ENCODE results near the gene EARS2. TPM values are rescaled to one million over a fixed set of nuclear protein-coding genes. Genes with fewer than 3 reads are reported as not detected.

The EARS2 gene
- polyA plus RNA-seq, 1 of the 3 experiments (the other 2 are of a cell fraction) = 23.2 TPM

DNA sequence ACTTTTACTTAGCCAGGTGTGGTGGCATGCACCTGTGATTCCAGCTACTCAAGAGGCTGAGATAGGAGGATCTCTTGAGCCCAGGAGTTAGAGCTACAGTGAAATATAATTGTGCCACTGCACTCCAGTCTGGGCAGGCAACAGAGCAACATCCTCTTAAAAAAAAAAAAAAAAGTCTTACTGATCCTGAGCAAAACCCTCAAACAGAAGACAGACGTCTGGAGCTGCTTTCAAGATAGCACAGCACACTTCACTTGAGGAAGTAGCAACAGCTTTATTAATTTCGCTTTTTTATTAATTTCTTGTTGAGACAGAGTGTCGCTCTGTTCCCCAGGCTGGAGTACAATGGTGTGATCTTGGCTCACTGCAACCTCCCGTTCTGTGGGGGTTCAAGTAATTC lies 36.6 kb downstream of the EARS2 start:
- 93% methylated on average over 4 of the region's 4 CpGs for WGBS (ENCODE audit: low lambda C conversion rate)
- ChIA-PET CTCF (no interaction called here), POLR2A (no interaction called here)
- no peak overlapping the region for H2AFZ ChIP-seq (ENCODE audit: low read depth)
- no peak for TF ChIP-seq MAX (IDR thresholded peaks at IDR 0.05; ENCODE audit: low read depth)
- no peak for TF ChIP-seq JUND (IDR thresholded peaks at IDR 0.05)
- no peak for TF ChIP-seq TEAD4 (IDR thresholded peaks at IDR 0.05; ENCODE audit: borderline replicate concordance, insufficient read depth)
- TF ChIP-seq SIN3A (IDR thresholded peaks at IDR 0.05; ENCODE audit: borderline replicate concordance, low read depth, low read length) = no peak
- no peak for TF ChIP-seq MEF2A (IDR thresholded peaks at IDR 0.05; ENCODE audit: borderline replicate concordance, low read depth)
- TF ChIP-seq FOXJ3 (CRISPR knock-in tag; IDR thresholded peaks at IDR 0.05) = no peak
- no peak for TF ChIP-seq RFX5 (IDR thresholded peaks at IDR 0.05; ENCODE audit: low read length)
- TF ChIP-seq TCF12 (IDR thresholded peaks at IDR 0.05) = no peak
- no peak for TF ChIP-seq EP300 (IDR thresholded peaks at IDR 0.05; ENCODE audit: borderline replicate concordance in 1 of 2, low read depth in 1 of 2, low read length in 1 of 2)
- TF ChIP-seq ZBTB33 (IDR thresholded peaks at IDR 0.05; ENCODE audit: borderline replicate concordance, low read depth) = no peak
- no peak for TF ChIP-seq RCOR1 (IDR thresholded peaks at IDR 0.05; ENCODE audit: low read length)
- no peak for TF ChIP-seq USF2 (IDR thresholded peaks at IDR 0.05; ENCODE audit: borderline replicate concordance, low read depth, low read length)
- no peak for TF ChIP-seq YY1 (IDR thresholded peaks at IDR 0.05; ENCODE audit: low read depth)
- TF ChIP-seq GATA2 (CRISPR knock-in tag; IDR thresholded peaks at IDR 0.05) = no peak
- no peak for TF ChIP-seq FOSL2 (IDR thresholded peaks at IDR 0.05; ENCODE audit: borderline replicate concordance, low read depth)
- no peaks in the 10 kb centered on the region for H4K20me1 ChIP-seq (ENCODE audit: insufficient read depth)
- H3K4me2 ChIP-seq = no peak overlapping the region
- no peaks in the 10 kb centered on the region for H3K9me3 ChIP-seq
- DNase-seq = no peak
- no peaks in the 10 kb centered on the region for H3K9me2 ChIP-seq
- no peaks in the 10 kb centered on the region for H3K27me3 ChIP-seq (ENCODE audit: insufficient read depth)
- peaks cover 27 to 33% of the 10 kb centered on the region in 2 experiments for H3K36me3 ChIP-seq (replicated peaks in 1 of 2; ENCODE audit: control insufficient read depth in 1 of 2, insufficient read depth in 2 of 2, low read length in 1 of 2)
- no peak overlapping the region for H3K9ac ChIP-seq
- H3K4me3 ChIP-seq (ENCODE audit: low read depth in 2 of 2, low read length in 1 of 2) = no peak overlapping the region
- H3F3A ChIP-seq (replicated peaks; ENCODE audit: insufficient read depth) = no peaks in the 10 kb centered on the region
- no peaks in the 10 kb centered on the region for H3K4me1 ChIP-seq (ENCODE audit: control insufficient read depth in 1 of 2, insufficient read depth in 2 of 2, low read depth in 1 of 2, low read length in 1 of 2)
- no peak overlapping the region for H3K27ac ChIP-seq (ENCODE audit: low read depth in 2 of 2, low read length in 1 of 2)
- no peaks in the 10 kb centered on the region for H3K79me2 ChIP-seq (ENCODE audit: insufficient read depth)

GRCh38 chr16:23519282-23519681 lies 37.9 kb downstream of the EARS2 start:
- no peak overlapping the region for H3K9ac ChIP-seq
- 88% methylated on average over 5 of the region's 5 CpGs for WGBS (ENCODE audit: low lambda C conversion rate)
- no peaks in the 10 kb centered on the region for H3K4me1 ChIP-seq (ENCODE audit: control insufficient read depth in 1 of 2, insufficient read depth in 2 of 2, low read depth in 1 of 2, low read length in 1 of 2)
- no peak overlapping the region for H3K4me3 ChIP-seq (ENCODE audit: low read depth in 2 of 2, low read length in 1 of 2)
- no peaks in the 10 kb centered on the region for H3K9me2 ChIP-seq
- ChIA-PET POLR2A (interaction anchor here (0.7 kb wide), 1 partner anchor 217 kb away, joined by 4 read pairs; the partner anchor contains the start of gene SCNN1B), CTCF (no interaction called here)
- H3K79me2 ChIP-seq (ENCODE audit: insufficient read depth) = no peaks in the 10 kb centered on the region
- H2AFZ ChIP-seq (ENCODE audit: low read depth) = no peak overlapping the region
- H3K4me2 ChIP-seq = no peak overlapping the region
- no peaks in the 10 kb centered on the region for H4K20me1 ChIP-seq (ENCODE audit: insufficient read depth)
- peaks cover 26 to 27% of the 10 kb centered on the region in 2 experiments for H3K36me3 ChIP-seq (replicated peaks in 1 of 2; ENCODE audit: control insufficient read depth in 1 of 2, insufficient read depth in 2 of 2, low read length in 1 of 2)
- H3K27ac ChIP-seq (ENCODE audit: low read depth in 2 of 2, low read length in 1 of 2) = no peak overlapping the region
- H3F3A ChIP-seq (replicated peaks; ENCODE audit: insufficient read depth) = no peaks in the 10 kb centered on the region
- H3K9me3 ChIP-seq = no peaks in the 10 kb centered on the region
- DNase-seq = no peak
- TF ChIP-seq, protein P1, sequence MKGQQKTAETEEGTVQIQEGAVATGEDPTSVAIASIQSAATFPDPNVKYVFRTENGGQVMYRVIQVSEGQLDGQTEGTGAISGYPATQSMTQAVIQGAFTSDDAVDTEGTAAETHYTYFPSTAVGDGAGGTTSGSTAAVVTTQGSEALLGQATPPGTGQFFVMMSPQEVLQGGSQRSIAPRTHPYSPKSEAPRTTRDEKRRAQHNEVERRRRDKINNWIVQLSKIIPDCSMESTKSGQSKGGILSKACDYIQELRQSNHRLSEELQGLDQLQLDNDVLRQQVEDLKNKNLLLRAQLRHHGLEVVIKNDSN (IDR thresholded peaks at IDR 0.05; ENCODE audit: borderline replicate concordance, low read depth) = peak; percentile 43; the same call in 1 of the 2 replicates
- TF ChIP-seq POLR2AphosphoS5 (IDR thresholded peaks at IDR 0.05; ENCODE audit: low read depth, low read length) = no peak
- H3K27me3 ChIP-seq (ENCODE audit: insufficient read depth) = no peaks in the 10 kb centered on the region

Data from SK-N-SH (cell line).